ENCODE results near the gene TAF10.

TAF10 gene

GRCh38 chr11:6574816-6575715 lies 37.0 kb downstream of the TAF10 start:
- Histone ChIP-seq H3K4me1 (ENCODE audit: control insufficient read depth, insufficient read depth, low read length, unreplicated experiment) (peaks cover 21% of the 10 kb centered on the region), H2AFZ (ENCODE audit: low read length, unreplicated experiment) (no peak overlapping the region), H3K27ac (ENCODE audit: low read depth, low read length) (no peak overlapping the region), H3K36me3 (ENCODE audit: insufficient read depth, low read length) (no peaks in the 10 kb centered on the region; the same call in 1 of the 2 replicates), H3K27me3 (ENCODE audit: insufficient read depth, low read length) (no peaks in the 10 kb centered on the region), H3K4me3 (ENCODE audit: low read depth, low read length) (no peak overlapping the region), H3K79me2 (ENCODE audit: control insufficient read depth, insufficient read depth, low read length, unreplicated experiment) (no peaks in the 10 kb centered on the region)

- H3K27ac ChIP-seq (ENCODE audit: low read depth, low read length), result no peak overlapping the region
Observed at GRCh38 chr11:6572215-6572614, 39.8 kb downstream of the TAF10 start.

DNA sequence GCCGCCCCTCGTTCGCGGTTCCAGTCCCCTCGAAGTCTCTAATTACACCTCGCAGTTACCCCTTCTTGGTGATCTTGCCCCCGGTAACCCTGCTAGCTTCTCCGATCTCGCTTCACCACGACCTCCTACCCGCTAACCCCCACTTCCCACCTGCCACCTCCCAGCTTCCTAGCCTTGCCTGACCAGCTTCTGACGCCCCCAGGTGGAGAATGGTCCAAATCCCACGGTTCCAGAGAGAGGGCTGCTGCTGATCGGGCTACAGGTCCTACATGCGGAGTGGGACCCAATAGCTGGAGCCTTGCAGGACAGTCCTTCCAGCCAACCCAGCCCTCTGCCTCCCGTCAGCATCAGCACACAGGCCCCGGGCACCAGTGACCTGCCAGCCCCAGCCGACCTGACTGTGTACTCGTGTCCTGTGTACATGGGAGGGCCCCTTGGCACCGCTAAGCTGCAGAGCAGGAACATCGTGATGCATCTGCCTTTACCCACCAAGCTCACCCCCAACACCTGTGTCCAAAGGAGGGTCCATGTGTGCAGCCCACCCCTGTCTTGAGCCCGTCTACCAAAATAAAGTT lies 40.5 kb downstream of the TAF10 start:
- Histone ChIP-seq H3K36me3 (ENCODE audit: insufficient read depth, low read length) (no peaks in the 10 kb centered on the region; the same call in 1 of the 2 replicates), H2AFZ (ENCODE audit: low read length, unreplicated experiment) (no peak overlapping the region), H3K27me3 (ENCODE audit: insufficient read depth, low read length) (no peaks in the 10 kb centered on the region), H3K27ac (ENCODE audit: low read depth, low read length) (no peak overlapping the region), H3K79me2 (ENCODE audit: control insufficient read depth, insufficient read depth, low read length, unreplicated experiment) (no peaks in the 10 kb centered on the region), H3K4me1 (ENCODE audit: control insufficient read depth, insufficient read depth, low read length, unreplicated experiment) (peaks cover 18% of the 10 kb centered on the region), H3K4me3 (ENCODE audit: low read depth, low read length) (no peak overlapping the region)

More at GRCh38 chr11:6572215-6572614, 39.8 kb downstream of the TAF10 start:
- H3K79me2 ChIP-seq (ENCODE audit: control insufficient read depth, insufficient read depth, low read length, unreplicated experiment), result no peaks in the 10 kb centered on the region
- no peaks in the 10 kb centered on the region for H3K27me3 ChIP-seq (ENCODE audit: insufficient read depth, low read length)
- no peaks in the 10 kb centered on the region; the same call in 1 of the 2 replicates for H3K36me3 ChIP-seq (ENCODE audit: insufficient read depth, low read length)
- H2AFZ ChIP-seq (ENCODE audit: low read length, unreplicated experiment), result no peak overlapping the region
- H3K4me3 ChIP-seq (ENCODE audit: low read depth, low read length), result no peak overlapping the region
- peaks cover 25% of the 10 kb centered on the region for H3K4me1 ChIP-seq (ENCODE audit: control insufficient read depth, insufficient read depth, low read length, unreplicated experiment)

DNA sequence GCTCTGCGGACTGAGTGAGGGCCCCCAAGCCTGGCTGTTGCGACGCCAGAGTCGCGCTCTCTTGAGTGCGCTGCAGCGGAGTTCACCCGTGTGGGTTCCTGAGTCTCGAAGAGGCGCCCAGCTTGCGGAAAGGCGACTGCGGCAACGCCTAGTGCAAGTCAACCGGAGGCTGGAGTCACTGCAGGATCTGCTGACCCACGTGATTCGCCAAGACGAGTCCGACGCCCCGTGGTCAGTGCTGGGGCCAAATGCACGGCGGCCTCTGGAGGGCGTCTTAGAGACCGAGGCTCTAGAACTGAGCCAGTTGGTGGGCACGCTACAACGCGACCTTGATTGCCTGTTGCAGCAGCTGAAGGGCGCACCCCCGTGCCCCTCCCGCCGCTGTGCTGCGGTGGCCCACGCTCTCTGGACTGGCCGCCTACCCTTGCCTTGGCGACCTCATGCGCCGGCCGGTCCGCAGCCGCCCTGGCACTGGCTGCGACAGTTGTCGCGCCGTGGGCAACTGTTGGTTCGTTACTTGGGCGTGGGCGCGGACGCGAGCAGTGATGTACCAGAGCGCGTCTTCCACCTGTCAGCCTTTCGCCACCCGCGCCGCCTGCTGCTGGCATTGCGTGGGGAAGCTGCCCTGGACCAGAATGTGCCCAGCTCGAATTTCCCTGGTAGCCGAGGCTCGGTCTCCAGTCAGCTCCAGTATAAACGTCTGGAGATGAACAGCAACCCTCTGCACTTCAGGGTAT lies 41.2 kb downstream of the TAF10 start:
- H2AFZ ChIP-seq (ENCODE audit: low read length, unreplicated experiment), result no peak overlapping the region

GRCh38 chr11:6569706-6570105 lies 42.3 kb downstream of the TAF10 start:
- Histone ChIP-seq H3K27ac (ENCODE audit: low read depth, low read length) (no peak overlapping the region), H3K27me3 (ENCODE audit: insufficient read depth, low read length) (no peaks in the 10 kb centered on the region), H3K4me1 (ENCODE audit: control insufficient read depth, insufficient read depth, low read length, unreplicated experiment) (peaks cover 18% of the 10 kb centered on the region), H3K79me2 (ENCODE audit: control insufficient read depth, insufficient read depth, low read length, unreplicated experiment) (no peaks in the 10 kb centered on the region), H3K36me3 (ENCODE audit: insufficient read depth, low read length) (no peaks in the 10 kb centered on the region; the same call in 1 of the 2 replicates), H2AFZ (ENCODE audit: low read length, unreplicated experiment) (no peak overlapping the region), H3K4me3 (ENCODE audit: low read depth, low read length) (no peak overlapping the region)

More for the DNA sequence above, 41.2 kb downstream of the TAF10 start:
- no peaks in the 10 kb centered on the region for H3K79me2 ChIP-seq (ENCODE audit: control insufficient read depth, insufficient read depth, low read length, unreplicated experiment)
- no peak overlapping the region for H3K4me3 ChIP-seq (ENCODE audit: low read depth, low read length)
- H3K27ac ChIP-seq (ENCODE audit: low read depth, low read length), result no peak overlapping the region
- peaks cover 18% of the 10 kb centered on the region for H3K4me1 ChIP-seq (ENCODE audit: control insufficient read depth, insufficient read depth, low read length, unreplicated experiment)
- H3K36me3 ChIP-seq (ENCODE audit: insufficient read depth, low read length), result no peaks in the 10 kb centered on the region; the same call in 1 of the 2 replicates
- no peaks in the 10 kb centered on the region for H3K27me3 ChIP-seq (ENCODE audit: insufficient read depth, low read length)

GRCh38 chr11:6568191-6568918 lies 43.7 kb downstream of the TAF10 start:
- Histone ChIP-seq H3K27me3 (ENCODE audit: insufficient read depth, low read length) (no peaks in the 10 kb centered on the region), H3K79me2 (ENCODE audit: control insufficient read depth, insufficient read depth, low read length, unreplicated experiment) (no peaks in the 10 kb centered on the region), H2AFZ (ENCODE audit: low read length, unreplicated experiment) (no peak overlapping the region), H3K4me1 (ENCODE audit: control insufficient read depth, insufficient read depth, low read length, unreplicated experiment) (peaks cover 18% of the 10 kb centered on the region), H3K4me3 (ENCODE audit: low read depth, low read length) (no peak overlapping the region), H3K36me3 (ENCODE audit: insufficient read depth, low read length) (no peaks in the 10 kb centered on the region; the same call in 1 of the 2 replicates), H3K27ac (ENCODE audit: low read depth, low read length) (no peak overlapping the region)

DNA sequence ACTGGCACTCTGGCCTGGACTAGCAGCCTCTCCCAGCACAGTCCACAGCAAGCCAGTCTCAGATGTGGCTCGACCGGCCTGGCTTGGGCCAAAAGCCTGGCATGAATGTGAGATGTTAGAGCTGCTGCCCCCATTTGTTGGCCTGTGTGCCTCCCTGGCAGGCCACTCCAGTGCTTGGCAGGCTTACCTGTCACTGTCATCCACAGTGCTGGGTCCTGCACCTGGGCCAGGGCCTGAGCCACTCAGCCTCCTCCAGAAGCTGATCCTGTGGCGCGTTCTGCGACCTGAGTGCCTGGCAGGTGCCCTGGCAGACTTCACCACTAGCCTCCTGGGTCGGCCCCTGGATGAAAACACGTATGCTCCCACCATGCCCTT lies 44.7 kb downstream of the TAF10 start:
- H3K4me3 ChIP-seq (ENCODE audit: low read depth, low read length), result no peak overlapping the region
- no peaks in the 10 kb centered on the region for H3K27me3 ChIP-seq (ENCODE audit: insufficient read depth, low read length)
- no peaks in the 10 kb centered on the region for H3K36me3 ChIP-seq (ENCODE audit: insufficient read depth, low read length)
- H3K4me1 ChIP-seq (ENCODE audit: control insufficient read depth, insufficient read depth, low read length, unreplicated experiment), result peaks cover 16% of the 10 kb centered on the region
- H3K79me2 ChIP-seq (ENCODE audit: control insufficient read depth, insufficient read depth, low read length, unreplicated experiment), result no peaks in the 10 kb centered on the region
- H3K27ac ChIP-seq (ENCODE audit: low read depth, low read length), result no peak overlapping the region
- H2AFZ ChIP-seq (ENCODE audit: low read length, unreplicated experiment), result no peak overlapping the region

DNA sequence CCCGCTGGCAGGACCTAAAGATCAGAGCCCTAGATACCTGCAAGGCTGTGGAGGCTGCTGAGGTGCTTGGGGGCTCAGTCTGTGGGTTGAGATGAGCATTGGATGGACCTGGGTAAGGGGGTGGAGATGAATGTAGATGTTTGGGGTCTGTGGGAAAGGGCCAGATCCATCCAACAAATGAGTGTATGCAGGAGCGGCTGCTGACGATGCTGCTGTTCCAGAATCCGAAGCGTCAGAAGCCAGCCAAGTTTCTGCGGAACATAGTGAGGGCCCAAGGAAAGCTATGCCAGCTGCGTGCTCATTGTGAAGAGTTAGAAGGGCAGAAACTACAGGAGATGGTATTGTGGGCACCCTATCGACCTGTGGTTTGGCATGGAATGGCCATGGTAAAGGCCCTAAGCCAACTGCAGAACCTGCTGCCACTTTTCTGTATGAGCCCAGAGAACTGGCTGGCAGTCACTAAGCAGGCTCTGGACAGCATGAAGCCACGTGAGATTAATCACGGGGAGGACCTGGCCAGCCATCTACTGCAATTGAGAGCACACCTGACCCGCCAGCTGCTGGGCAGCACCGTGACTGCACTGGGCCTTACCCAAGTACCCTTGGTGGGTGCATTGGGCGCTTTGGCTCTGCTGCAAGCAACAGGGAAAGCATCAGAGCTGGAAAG lies 45.2 kb downstream of the TAF10 start:
- Histone ChIP-seq H3K36me3 (ENCODE audit: insufficient read depth, low read length) (no peaks in the 10 kb centered on the region), H2AFZ (ENCODE audit: low read length, unreplicated experiment) (no peak overlapping the region), H3K27me3 (ENCODE audit: insufficient read depth, low read length) (no peaks in the 10 kb centered on the region), H3K79me2 (ENCODE audit: control insufficient read depth, insufficient read depth, low read length, unreplicated experiment) (no peaks in the 10 kb centered on the region), H3K4me3 (ENCODE audit: low read depth, low read length) (no peak overlapping the region), H3K4me1 (ENCODE audit: control insufficient read depth, insufficient read depth, low read length, unreplicated experiment) (peaks cover 11% of the 10 kb centered on the region), H3K27ac (ENCODE audit: low read depth, low read length) (no peak overlapping the region)

DNA sequence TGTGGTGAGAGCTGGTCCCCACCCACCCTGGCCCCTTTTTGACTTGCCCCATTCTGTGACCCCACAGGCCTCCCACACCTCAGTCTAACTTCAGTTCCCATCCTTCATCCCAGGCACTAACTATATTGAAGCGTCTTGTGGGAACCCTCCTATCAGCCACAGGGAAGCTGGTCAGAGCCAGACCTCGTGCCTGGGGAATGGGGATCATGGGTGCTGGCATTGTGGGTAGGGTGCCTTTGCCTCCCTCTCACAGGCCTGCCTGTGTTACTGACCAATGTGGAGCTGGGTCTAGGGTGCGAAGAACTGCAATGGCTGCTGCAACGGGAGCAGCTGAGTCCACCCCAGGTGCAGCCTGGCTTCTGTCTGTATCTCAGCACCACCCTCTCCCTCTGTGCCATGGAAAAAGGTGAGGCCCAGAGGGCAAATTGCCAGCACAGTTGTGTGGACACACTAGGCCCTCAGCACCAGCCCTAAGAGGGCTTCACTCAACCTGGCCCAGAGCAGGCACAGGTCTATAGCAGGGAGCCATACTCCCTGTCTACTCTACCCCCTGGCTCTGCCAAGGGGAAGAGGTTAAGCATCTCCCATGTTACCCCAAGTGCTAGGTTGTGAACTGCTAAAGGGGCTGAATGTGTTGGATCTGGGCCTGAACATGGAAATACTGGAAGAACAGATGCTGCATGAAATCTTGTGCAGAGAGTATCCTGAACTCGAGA lies 45.9 kb downstream of the TAF10 start:
- H3K4me1 ChIP-seq (ENCODE audit: control insufficient read depth, insufficient read depth, low read length, unreplicated experiment), result peaks cover 9% of the 10 kb centered on the region
- H2AFZ ChIP-seq (ENCODE audit: low read length, unreplicated experiment), result no peak overlapping the region
- no peaks in the 10 kb centered on the region for H3K79me2 ChIP-seq (ENCODE audit: control insufficient read depth, insufficient read depth, low read length, unreplicated experiment)

More for the DNA sequence above, 45.9 kb downstream of the TAF10 start:
- H3K27me3 ChIP-seq (ENCODE audit: insufficient read depth, low read length), result no peaks in the 10 kb centered on the region
- H3K27ac ChIP-seq (ENCODE audit: low read depth, low read length), result no peak overlapping the region
- no peak overlapping the region for H3K4me3 ChIP-seq (ENCODE audit: low read depth, low read length)
- no peaks in the 10 kb centered on the region for H3K36me3 ChIP-seq (ENCODE audit: insufficient read depth, low read length)
